Measurements from ENCODE around the gene RAPSN.

GRCh38 chr11:47425611-47426010 is 23.3 kb downstream of the RAPSN start:
- TF ChIP-seq CTCF (IDR thresholded peaks at IDR 0.05) (no peak), POLR2A (IDR thresholded peaks at IDR 0.05) (no peak)

All from adrenal gland (tissue), 5 donors.